ENCODE data around the gene MREG.

MREG gene

GRCh38 chr2:216034065-216034464 is 20.7 kb upstream of the MREG start:
- H3K4me3 ChIP-seq (ENCODE audit: low read depth, low read length) = no peak overlapping the region
- TF ChIP-seq CTCF (IDR thresholded peaks at IDR 0.05; ENCODE audit: low read depth, low read length) = peak; percentile 86

DNA sequence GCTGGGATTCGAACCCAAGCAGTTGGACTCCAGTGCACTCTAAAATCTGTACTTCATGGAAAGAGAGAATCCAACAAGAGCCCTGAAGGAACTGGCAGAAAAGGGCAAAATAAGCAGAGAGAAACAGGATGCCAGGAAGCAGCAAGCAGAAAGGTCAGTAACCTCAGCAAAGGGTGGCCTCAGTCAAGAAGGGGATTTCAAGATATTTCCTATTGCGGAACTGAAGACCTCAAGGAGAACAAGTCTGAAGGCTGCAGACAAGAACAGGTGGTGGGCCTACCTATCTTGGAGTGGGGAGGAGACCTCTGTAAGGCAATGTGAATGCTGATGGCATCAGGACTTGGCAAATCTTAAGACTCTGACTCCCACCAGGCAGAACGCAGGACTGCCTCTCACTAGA is 20.1 kb upstream of the MREG start:
- no peak for TF ChIP-seq CTCF (IDR thresholded peaks at IDR 0.05; ENCODE audit: low read depth, low read length)

DNA sequence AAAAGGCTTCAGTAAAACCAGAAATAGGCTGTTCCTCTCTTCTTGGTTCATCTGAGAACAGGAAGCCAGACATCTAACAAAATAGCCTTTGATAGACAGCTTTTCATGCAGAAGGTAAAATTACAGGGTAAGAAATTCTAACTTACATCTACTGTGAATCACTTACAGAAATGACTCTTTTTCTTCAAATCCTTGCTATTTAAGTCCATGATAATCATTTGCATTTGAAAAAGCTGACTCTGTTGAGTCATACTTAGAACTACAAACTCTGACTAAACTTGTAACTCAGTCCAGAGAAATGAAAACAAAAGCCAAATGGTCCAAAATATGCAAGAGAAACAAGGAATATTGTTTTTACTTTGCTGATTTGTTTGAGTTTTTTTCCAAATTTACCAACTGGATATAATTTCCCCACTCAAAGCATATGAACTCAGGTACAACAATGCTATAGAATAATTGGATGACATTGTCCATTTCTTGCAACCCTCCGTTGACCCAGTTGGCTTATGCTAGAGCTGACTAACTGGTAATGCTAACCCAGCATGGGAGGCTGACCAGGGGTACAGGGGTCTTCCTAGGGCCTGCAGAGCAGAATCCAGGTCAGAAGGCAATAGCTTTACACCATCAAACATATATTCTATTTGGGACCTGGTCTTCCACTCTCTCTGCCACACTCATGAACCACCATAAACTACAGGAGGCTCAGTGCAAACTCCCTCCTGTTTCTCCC is 18.8 kb upstream of the MREG start:
- H3K4me3 ChIP-seq (ENCODE audit: low read depth, low read length) = no peak overlapping the region
- no peak for TF ChIP-seq CTCF (IDR thresholded peaks at IDR 0.05; ENCODE audit: low read depth, low read length)

More for the DNA sequence above, 20.1 kb upstream of the MREG start:
- no peak overlapping the region for H3K4me3 ChIP-seq (ENCODE audit: low read depth, low read length)

DNA sequence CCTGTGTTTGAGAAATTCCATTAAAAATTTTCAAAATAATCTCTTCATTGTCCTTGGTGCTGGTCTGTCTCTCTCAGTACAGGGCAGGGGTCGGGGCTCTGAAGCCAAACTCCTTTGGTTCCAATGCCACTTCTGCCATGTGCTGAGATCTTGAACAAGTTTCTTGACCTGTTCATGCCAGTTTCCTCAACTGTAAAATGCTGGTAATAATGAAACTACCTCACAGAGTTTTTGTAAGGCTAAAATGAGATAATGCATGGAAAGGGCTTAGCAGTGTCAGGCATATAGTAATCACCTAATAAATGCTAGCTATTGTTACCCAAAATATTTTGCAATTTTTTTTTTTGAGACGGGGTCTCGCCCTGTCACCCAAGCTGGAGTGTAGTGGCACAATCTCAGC is 16.9 kb upstream of the MREG start:
- H3K4me3 ChIP-seq (ENCODE audit: low read depth, low read length) = no peak overlapping the region
- no peak for TF ChIP-seq CTCF (IDR thresholded peaks at IDR 0.05; ENCODE audit: low read depth, low read length)

- no peak for TF ChIP-seq CTCF (IDR thresholded peaks at IDR 0.05; ENCODE audit: low read depth, low read length)
- no peak overlapping the region for H3K4me3 ChIP-seq (ENCODE audit: low read depth, low read length)
Measured at GRCh38 chr2:216029416-216030129, 16.2 kb upstream of the MREG start.

- no peak for TF ChIP-seq CTCF (IDR thresholded peaks at IDR 0.05; ENCODE audit: low read depth, low read length)
- H3K4me3 ChIP-seq (ENCODE audit: low read depth, low read length) = no peak overlapping the region
Measured at GRCh38 chr2:216024779-216025336, 11.5 kb upstream of the MREG start.

All from WI38 (cell line).